Measurements from ENCODE around the gene CDX2.

CDX2 gene

DNA sequence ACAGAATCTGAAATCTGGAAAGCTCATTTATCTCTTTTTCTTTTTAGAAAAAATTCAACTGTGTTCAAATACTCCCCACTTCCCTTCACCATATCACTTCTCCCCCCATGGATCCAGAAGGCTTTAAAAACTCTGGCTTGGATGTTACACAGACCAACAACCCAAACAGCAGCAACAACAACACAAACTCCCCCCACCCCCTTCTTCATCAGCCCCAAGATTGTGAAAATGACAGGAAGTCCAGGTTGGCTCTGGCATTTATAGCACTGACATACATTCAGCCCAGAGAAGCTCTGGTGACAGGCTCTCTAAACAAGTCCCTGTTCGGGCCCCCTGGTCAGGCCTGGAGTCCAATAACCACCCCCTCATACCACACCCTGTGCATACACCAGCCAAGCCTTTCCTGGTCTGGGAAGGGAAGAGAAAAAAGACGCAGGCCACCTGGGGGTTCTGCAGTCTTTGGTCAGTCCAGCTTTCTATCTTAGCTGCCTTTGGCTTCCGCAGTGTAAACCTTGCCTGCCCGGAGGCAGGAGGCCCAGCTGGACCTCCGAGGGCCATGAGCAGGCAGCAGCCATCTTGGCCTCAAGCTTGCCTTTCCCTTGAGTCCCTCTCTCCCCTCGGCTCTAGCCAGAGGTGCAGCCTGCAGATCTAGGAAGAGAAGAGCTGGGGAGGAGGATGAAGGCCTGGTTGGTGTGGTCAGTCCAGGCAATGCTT, 6.8 kb downstream of the CDX2 start:
- no peak for DNase-seq (ENCODE audit: low read depth, low spot score)
- TF ChIP-seq, protein P1, sequence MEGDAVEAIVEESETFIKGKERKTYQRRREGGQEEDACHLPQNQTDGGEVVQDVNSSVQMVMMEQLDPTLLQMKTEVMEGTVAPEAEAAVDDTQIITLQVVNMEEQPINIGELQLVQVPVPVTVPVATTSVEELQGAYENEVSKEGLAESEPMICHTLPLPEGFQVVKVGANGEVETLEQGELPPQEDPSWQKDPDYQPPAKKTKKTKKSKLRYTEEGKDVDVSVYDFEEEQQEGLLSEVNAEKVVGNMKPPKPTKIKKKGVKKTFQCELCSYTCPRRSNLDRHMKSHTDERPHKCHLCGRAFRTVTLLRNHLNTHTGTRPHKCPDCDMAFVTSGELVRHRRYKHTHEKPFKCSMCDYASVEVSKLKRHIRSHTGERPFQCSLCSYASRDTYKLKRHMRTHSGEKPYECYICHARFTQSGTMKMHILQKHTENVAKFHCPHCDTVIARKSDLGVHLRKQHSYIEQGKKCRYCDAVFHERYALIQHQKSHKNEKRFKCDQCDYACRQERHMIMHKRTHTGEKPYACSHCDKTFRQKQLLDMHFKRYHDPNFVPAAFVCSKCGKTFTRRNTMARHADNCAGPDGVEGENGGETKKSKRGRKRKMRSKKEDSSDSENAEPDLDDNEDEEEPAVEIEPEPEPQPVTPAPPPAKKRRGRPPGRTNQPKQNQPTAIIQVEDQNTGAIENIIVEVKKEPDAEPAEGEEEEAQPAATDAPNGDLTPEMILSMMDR (IDR thresholded peaks at IDR 0.05; ENCODE audit: low read depth, low read length) = no peak
- in situ Hi-C loops (cut with HindIII; ENCODE audit: low sequenced_read_pairs) = no loop called here
- no peak overlapping the region for H3K4me3 ChIP-seq (ENCODE audit: low read depth, low read length)

DNA sequence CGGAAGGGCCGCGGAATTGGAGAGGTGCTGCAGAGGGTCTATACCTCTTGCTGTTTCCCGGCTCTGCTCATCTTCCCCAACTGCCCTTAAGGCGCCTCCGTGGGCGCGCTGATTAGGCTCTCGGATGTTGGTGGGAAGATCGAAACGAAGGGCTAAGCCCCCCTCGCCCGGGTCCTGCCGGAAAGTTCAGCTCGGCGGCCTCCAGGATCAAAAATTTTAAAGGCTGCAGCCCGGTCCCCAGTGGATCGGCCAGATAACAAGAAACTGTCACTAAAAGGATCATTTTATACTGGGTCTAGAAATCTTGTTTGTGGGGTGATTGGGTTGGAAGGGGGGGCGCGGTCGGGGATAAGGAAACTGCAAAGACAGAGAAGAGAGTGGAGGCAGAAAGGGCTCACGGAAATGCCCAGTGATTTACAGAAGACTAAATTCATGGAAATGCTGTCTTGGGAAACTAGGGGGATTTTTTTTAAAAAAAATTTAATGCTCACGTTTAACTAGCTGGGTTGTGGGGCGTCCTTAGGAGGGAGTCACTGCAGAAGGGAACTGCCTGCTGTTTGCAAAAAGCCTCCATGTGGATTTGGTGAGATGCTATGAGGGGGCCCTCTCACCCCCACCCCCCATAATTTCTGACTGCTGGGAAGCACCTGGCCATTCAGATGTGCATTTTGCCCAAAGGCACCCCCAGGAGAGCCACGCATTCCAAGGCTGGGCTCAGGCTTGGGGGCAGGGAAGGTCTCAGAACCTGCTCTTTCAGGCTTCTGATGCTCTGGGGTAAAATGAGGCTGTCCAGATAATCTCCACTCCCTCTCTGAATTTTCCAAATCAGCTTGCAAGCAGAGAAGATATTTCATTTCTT, 7.7 kb downstream of the CDX2 start:
- no peak overlapping the region for H3K4me3 ChIP-seq (ENCODE audit: low read depth, low read length)
- TF ChIP-seq, protein P1 (IDR thresholded peaks at IDR 0.05; ENCODE audit: low read depth, low read length) = no peak
- in situ Hi-C loops (cut with HindIII; ENCODE audit: low sequenced_read_pairs) = no loop called here
- DNase-seq (ENCODE audit: low read depth, low spot score) = no peak

DNA sequence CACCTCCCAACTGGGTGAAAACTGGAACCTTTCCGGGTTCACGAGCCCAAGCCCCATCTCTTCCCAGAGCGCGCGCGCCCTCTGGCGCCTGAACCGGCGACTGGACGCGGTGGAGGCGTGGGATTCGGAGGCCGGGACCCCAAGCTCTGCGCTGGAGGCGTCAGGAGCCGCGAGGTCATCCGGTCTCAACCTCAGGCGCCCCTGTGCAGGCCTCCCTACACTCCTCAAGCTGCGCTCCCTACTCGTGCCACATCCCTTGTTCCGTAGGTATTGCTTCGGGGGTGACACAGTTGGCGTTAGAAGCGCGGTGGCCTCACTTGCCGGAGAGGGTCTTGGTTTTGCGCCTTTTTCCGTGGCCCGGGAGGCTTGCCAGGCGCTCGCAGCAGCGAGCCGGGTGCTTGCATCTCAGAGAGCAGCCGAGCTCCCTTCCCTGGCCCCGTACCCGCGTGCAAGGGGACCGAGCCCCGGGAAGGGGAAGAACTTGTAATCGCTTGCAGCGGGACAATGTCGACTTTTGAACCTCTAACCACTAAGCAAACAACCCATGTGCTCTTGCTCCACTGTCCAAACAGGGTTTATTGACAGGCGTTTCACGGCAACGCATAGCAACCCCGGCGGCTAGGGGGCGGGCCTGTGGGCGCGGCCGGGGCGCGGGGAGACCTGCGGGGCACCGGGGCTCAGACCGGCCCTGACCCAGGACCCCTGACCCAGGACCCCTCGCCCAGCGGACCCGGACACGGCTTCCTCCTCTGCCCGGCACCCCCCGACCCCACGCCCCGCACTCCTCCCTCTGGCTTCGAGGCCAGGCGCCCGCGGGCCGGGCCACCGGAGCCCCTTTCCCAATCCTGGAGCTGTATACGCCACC, 8.5 kb downstream of the CDX2 start:
- no peak for DNase-seq (ENCODE audit: low read depth, low spot score)
- H3K4me3 ChIP-seq (ENCODE audit: low read depth, low read length) = no peak overlapping the region
- in situ Hi-C loops (cut with HindIII; ENCODE audit: low sequenced_read_pairs) = no loop called here
- TF ChIP-seq, protein P1 (IDR thresholded peaks at IDR 0.05; ENCODE audit: low read depth, low read length) = peak; percentile 37

DNA sequence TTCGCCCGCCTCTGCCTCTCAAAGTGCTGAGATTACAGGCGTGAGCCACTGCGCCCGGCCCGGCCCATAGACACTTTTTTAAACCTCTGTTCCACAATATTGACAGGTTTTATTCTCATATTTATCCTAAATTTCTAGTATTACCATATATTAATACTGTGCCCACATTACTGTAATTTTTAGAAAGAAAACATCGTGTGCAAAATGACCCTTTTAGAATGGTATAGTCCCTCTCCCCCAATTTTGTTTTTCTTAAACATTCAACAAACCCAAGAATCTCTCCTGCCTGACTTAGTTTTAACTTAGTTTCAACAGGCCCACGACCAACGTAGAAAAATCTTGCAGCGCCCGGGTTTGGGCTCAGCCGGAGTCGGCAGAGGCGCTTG, 9.1 kb downstream of the CDX2 start:
- no peak for DNase-seq (ENCODE audit: low read depth, low spot score)
- TF ChIP-seq, protein P1 (IDR thresholded peaks at IDR 0.05; ENCODE audit: low read depth, low read length) = no peak
- no peak overlapping the region for H3K4me3 ChIP-seq (ENCODE audit: low read depth, low read length)
- in situ Hi-C loops (cut with HindIII; ENCODE audit: low sequenced_read_pairs) = no loop called here

DNA sequence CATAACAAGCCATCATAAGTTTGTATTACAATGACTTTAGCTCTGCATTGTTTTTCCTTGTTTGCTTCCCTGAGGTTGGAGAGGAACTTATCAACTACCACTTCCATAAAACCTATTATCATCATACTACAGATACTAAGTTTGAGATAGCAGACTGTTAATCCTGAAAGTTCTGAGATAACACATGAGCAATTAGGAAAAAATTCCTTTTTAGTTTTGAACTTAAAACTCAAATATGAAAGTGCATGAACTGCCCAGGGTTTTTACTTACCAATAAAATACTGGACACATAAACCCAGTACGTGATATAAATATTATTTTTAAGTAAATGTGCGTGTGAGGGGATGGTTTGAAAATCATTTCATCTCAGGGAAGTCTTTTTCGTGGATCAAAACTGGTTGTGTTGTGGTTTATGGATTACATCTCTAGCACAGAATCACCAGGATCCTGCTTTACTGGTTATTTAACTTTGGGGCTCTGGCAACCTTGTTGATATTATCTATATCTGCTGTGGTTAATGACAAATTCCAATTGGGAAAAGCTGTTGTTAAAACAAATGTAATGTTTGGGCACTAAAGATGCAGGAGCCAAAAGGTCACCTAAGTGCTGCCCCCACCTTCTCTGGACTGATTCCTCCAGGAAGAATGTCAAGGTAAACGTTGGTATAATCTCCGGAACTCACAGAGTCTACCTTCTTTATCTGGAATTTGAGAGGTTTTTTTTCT, 12.4 kb downstream of the CDX2 start:
- TF ChIP-seq, protein P1 (IDR thresholded peaks at IDR 0.05; ENCODE audit: low read depth, low read length) = no peak
- in situ Hi-C loops (cut with HindIII; ENCODE audit: low sequenced_read_pairs) = no loop called here

More for the DNA sequence above, 12.4 kb downstream of the CDX2 start:
- no peak overlapping the region for H3K4me3 ChIP-seq (ENCODE audit: low read depth, low read length)
- DNase-seq (ENCODE audit: low read depth, low spot score) = no peak
